GM18508 (cell line): Measurements from ENCODE around the gene TUBB.
"Not testable (repeated sequence)": the region's sequence is repeated elsewhere in the genome, so short reads cannot be mapped to it uniquely, and the experiment has no call there.

ENCODE experiments used
- ATAC-seq: cut with Tn5 transposase; IDR thresholded peaks from one replicate; pipeline ENCODE4 v1.9.1; 2021; ENCODE audit warnings: moderate number of reproducible peaks; ENCODE audit not compliant: insufficient read depth, unreplicated experiment

The TUBB gene

DNA sequence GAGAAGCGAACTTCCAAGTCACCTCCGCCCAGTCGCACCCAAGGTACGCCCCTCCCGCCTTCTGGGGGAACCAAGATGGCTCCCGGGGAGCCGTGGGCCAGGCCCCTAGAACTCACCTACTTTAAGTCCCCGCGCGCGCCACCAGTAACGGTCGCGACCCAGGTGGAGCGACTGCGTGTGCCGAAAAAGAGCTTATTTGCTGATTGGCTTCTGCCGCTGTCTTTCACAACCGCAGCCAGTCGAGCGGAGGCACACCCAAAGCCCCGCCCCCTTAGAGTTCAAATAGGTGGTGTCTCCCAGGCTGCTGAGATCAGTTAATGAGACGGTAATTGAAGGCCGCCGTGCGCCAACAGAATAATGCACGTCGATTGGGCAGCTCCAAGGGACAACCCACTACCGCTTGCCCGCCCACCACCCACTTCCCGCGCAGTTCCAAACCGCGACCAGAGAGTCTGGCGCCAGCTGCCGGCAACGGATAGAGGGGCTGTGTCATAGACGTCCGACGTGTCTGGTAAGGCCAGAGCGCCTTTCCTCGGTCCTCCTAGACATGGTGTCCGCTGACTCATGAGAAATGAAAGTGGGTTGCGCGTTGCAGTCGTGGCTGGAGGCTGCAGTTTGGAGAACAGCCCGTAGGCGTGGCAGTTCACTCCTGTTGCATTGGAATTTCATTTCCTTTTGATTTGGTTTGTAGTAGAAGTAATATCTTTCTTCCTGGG lies 2.9 kb upstream of the TUBB start, which contains the start of gene MDC1:
Gene MDC1, minus strand, starts transcription at position 153 of the 716 bp plus-strand sequence. CDS start 2,106 bp downstream, outside the sequence.
- peak; percentile 55 for ATAC-seq

DNA sequence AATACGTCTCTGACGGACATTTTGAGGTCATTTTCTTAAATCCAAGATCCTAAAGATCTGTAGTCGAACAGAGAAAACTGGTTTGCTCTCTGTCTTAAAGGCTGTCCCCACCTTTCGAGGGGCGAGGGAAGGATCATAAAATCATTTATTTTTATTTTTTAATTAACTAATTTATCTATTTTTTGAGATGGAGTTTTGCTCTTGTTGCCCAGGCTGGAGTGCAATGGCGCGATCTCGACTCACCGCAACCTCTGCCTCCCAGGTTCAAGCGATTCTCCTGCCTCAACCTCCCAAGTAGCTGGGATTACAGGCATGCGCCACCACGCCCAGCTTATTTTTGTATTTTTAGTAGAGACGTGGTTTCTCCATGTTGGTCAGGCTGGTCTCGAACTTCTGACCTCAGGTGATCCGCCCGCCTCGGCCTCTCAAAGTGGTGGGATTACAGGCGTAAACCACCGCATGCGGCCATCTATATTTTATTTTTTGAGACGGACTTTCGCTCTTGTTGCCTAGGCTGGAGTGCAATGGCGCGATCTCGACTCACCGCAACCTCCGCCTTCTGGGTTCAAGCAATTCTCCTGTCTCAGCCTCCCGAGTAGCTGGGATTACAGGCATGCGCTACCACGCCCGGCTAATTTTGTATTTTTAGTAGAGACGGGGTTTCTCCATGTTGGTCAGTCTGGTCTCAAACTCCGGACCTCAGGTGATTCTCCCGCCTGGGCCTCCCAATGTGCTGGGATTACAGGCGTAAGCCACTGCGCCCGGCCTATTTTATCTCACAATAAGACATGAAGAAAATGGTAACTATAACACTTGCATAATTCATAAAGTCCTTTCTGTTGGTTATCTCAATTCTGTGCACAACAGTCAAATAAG lies 2.1 kb upstream of the TUBB start:
- ATAC-seq, result not testable (repeated sequence)

DNA sequence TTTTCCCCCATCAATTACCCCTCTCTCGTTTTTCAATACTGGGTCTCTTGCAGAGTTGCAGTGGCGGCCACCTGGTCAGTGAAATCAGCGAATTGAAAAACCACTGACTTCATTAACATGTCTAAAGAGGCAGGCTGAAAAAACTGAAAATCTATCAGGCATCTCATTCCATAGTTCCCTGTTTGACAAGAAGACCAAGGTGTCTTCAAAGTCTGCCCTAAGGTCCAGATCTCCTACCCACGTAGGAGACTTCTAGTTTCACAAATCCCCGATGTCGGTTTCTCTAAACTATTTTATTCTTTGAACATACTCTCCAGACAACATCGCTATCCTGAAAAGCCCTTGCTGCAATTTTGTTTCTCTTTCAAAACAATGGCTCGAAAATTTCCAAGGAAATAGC lies 796 bp upstream of the TUBB start:
- ATAC-seq, result no peak

DNA sequence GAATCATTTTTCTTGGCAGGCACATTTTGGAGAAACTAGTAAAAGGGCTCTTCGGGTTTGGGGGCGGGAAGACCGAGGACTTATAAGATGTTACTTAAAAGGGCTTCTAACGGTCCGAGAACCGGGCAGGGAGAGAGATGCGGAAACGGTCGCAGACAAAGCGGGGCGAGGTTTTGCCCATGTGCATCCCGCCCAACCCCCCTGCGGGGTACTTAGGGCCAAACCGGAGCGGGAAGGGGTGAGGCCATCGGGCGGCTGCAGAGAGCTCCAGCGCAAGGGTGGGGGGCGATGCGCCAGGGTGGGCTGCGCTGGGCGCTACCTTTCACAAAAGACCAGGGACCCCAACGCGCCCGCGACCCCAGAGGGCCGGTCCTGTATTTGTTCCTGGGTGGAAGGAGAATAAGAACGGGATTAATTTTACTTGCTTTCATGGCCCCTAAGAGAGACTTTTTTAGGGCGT lies 616 bp downstream of the TUBB start:
- ATAC-seq, result no peak

DNA sequence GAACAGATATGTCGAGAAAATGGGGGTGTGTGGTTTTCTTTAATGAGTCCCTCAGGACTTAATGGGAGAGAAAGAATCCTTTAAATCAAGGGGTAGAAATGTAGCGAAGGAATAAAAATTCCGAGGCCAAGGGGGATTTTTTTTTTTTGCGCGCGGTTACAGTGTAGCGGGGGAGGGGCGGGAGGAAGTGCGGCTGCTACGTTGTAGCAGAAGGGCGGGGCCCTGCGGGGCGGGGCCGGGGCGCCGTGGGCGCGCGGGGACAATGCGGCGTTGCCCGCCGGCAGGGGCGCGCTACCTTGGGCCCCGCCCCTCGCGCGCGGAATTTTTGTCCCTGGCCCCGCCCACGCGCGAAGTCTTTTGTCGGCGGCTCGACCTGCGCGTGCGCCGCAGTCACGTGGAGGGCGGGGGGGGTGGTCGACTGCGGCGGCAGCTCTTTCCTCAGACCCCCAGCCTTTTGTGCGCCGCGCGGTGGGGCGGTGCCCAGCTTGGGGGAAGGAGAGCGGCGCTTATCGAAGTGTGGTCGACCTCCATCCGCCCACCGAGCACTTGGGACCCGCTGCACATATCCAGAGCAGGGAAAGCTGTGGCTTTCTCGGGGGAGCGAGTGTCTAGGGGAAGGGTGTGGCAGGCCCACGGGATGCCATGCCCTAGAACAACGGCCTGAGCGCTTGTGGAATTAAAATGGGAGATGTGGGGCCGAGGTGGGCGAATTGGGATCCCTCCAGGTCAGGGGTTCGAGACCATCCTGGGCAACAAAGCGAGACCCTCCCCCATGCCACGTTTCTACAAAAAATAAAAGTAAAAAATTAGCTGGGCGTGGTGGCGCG lies 1.3 kb downstream of the TUBB start:
- ATAC-seq, result no peak

DNA sequence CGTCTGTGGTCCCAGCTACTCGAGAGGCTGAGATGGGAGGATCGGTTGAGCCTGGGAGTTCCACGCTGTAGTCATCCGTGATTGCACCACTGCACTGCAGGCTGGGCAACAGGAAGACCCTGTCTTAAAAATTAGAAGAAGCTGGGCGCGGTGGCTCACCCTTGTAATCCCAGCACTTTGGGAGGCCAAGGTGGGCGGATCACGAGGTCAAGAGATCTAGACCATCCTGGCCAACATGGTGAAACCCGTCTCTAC lies 1.8 kb downstream of the TUBB start:
- ATAC-seq, result not testable (repeated sequence)

DNA sequence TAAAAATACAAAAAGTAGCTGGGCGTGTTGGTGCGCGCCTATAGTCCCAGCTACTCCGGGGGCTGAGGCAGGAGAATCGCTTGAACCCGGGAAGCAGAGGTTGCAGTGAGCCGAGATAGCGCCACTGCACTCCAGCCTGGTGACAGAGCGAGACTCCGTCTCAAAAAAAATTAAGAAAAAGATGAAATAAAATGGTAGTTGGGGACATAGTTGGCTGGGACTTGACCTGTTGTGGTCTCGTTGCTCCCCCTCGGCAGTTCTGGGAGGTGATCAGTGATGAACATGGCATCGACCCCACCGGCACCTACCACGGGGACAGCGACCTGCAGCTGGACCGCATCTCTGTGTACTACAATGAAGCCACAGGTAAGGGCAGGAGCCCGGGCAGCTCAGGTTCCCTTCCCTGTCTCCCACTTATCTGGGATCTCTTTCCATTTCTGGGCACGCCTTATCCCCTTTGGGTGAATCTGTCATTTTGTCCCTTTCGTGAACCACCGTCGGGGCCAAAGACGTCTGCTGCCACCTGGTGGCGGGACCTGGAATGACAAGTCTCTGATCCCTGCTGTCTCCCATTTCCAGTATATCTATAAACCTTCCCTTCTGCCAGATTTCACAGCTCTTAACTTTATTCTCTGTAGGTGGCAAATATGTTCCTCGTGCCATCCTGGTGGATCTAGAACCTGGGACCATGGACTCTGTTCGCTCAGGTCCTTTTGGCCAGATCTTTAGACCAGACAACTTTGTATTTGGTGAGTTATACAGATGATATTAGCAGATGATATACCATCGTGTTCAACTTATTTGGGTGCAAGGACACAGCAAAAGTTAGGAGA lies 2.3 kb downstream of the TUBB start:
- ATAC-seq, result no peak

DNA sequence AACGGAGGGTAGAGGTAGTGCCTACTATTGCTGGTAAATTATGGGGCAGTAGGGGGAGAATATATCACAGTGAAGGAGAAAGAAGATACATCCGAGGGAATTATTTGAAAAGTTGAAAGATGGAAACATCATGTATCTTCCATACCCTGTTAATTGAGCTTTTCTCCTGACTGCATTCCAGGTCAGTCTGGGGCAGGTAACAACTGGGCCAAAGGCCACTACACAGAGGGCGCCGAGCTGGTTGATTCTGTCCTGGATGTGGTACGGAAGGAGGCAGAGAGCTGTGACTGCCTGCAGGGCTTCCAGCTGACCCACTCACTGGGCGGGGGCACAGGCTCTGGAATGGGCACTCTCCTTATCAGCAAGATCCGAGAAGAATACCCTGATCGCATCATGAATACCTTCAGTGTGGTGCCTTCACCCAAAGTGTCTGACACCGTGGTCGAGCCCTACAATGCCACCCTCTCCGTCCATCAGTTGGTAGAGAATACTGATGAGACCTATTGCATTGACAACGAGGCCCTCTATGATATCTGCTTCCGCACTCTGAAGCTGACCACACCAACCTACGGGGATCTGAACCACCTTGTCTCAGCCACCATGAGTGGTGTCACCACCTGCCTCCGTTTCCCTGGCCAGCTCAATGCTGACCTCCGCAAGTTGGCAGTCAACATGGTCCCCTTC lies 3.1 kb downstream of the TUBB start:
- ATAC-seq, result not testable (repeated sequence)

DNA sequence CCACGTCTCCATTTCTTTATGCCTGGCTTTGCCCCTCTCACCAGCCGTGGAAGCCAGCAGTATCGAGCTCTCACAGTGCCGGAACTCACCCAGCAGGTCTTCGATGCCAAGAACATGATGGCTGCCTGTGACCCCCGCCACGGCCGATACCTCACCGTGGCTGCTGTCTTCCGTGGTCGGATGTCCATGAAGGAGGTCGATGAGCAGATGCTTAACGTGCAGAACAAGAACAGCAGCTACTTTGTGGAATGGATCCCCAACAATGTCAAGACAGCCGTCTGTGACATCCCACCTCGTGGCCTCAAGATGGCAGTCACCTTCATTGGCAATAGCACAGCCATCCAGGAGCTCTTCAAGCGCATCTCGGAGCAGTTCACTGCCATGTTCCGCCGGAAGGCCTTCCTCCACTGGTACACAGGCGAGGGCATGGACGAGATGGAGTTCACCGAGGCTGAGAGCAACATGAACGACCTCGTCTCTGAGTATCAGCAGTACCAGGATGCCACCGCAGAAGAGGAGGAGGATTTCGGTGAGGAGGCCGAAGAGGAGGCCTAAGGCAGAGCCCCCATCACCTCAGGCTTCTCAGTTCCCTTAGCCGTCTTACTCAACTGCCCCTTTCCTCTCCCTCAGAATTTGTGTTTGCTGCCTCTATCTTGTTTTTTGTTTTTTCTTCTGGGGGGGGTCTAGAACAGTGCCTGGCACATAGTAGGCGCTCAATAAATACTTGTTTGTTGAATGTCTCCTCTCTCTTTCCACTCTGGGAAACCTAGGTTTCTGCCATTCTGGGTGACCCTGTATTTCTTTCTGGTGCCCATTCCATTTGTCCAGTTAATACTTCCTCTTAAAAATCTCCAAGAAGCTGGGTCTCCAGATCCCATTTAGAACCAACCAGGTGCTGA lies 3.9 kb downstream of the TUBB start:
- ATAC-seq, result not testable (repeated sequence)

DNA sequence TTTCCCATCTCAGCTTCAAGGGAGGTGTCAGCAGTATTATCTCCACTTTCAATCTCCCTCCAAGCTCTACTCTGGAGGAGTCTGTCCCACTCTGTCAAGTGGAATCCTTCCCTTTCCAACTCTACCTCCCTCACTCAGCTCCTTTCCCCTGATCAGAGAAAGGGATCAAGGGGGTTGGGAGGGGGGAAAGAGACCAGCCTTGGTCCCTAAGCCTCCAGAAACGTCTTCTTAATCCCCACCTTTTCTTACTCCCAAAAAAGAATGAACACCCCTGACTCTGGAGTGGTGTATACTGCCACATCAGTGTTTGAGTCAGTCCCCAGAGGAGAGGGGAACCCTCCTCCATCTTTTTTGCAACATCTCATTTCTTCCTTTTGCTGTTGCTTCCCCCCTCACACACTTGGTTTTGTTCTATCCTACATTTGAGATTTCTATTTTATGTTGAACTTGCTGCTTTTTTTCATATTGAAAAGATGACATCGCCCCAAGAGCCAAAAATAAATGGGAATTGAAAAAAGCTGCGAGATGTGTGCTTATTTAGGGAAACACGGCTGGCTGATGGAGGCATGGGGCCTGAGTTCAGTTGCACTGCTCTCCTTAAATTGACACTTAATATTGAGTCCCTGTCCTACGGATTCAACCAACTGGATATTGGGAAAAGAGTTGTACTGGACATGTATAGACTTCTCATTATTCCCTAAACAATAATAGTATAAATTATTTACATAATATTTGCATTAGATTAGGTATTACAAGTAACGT lies 4.9 kb downstream of the TUBB start:
- ATAC-seq, result no peak

DNA sequence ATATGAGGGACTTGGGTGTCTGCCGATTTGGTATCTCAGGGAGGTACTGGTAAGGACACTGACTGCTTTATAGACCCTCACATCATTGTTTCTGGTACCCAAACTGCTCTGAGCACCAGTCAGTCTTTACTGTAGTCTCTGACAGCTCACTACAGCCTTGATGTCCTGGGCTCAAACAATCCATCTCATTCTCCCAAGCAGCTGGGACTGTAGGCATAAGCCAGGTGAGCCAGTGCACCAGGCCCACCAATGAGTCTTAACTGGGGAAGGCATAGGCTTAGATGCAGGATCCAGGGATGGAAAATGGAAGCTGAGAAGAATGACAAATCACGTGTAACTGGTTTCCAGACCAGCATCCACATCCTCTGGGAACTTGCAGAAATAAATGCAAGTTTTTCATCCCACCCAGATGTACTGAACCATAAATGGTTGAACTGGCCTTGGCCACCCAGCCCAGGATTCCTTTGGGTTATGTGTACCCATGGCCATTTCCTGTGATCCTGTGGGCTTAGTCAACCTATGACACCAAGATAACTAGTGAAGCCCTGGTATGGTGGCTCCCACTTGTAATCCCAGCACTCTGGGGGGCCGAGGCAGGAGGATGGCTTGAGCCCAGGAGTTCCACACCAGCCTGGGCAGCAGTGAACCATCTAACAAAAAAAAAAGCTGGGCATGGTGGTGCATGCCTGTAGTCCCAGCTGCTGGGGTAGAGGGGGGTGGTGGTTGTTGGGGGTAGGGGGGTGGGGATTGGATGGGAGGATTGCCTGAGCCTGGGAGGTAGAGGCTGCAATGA lies 5.8 kb downstream of the TUBB start:
- ATAC-seq, result no peak

DNA sequence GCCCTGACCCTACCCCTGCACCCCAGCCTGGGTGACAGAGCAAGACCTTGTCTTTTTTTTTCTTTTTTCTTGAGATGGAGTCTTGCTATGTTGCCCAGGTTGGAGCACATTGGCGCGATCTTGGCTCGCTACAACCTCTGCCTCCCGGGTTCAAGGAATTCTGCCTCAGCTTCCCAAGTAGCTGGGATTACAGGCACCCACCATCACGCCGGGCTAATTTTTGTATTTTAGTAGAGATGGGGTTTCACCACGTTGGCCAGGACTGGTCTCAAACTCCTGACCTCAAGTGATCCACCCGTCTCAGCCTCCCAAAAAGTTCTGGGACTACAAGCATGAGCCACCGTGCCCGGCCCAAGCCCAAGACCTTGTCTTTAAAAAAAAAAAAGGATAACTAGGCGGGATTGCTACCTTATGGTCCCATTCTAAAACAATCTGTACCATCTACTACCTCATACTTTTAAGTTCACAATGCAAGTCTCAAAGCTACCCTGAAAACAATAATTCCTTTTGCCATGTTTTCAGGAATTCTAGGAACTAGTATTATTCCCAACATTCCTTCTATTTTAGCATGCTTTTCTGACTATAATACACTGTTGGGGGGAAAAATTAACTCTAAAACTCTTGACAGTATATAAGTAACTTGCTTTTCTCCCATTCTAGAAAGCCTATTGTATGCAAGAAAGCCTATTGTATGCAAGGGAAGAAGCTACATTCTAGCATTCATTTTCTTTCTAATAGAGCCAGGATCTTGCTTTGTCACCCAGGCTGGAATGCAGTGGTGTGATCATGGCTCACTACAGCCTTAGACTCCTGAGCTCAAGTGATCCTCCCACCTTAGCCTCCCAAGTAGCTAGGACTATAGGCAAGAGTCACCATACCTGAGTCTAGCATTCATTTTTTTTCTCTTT lies 6.6 kb downstream of the TUBB start:
- no peak for ATAC-seq

DNA sequence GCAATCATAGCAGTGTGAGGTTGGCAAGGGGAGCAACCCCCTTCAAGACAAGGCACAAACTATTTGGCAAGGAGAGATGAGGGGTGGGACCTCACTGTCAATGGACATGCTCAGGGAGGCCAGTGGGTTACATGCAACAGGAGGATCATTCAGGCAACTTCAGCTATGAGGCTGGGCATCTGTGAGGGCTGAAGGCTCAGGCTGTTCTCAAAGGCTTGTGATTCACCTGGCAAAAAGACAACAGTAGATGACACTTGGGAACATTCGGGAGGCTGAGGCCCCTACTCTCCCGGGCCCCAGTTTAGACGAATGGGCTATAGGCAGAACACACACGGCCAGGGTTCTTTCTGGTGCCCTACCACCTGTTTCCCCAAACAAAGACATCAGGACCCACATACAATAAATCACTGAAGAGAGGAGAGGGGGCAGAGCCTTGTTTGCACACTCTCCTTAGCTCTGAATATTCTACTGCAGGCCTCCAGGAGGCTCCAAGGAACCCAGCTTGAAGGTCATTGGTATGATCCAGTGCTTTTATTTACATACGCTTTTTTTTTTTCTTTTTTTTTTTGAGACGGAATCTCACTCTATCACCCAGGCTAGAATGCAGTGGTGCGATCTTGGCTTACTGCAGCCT lies 7.9 kb downstream of the TUBB start:
- ATAC-seq, result no peak

DNA sequence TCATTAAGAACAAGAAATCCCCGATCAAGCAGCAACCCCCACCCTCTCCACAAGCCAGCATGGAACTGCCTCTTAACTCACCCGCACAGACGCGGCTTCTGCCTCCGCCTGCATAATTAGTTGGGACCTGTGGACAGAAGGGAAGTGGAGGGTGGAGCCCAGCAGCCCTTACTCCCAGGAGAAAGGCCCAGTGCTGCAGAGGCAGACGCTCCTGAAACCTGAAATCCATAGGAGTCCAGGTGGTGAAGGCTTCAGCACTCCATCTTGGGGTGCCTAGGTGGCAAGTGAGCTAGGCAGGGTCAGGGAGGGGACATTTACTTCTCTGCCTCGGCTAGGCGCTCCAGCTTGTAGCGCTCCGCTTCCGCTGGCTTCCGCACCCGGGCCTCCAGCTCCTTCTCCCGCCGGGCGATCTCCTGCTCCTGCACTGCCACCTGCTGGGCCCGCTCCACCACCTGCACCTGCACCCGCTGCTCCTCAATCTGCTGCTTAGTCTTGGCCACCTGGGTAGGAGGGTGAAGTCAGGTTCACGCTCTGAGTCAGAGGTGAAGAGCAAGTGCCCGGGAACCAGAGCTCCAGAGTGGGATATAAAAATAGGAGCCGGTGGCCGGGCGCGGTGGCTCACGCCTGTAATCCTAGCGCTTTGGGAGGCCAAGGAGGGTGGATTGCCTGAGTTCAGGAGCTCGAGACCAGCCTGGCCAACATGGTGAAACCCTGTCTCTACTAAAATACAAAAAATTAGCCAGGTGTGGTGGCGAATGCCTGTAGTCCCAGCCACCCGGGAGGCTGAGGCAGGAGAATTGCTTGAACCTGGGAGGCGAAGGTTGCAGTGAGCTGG lies 10.7 kb downstream of the TUBB start:
- ATAC-seq, result no peak
